Measurements from ENCODE around the gene IL27RA. TPM values are rescaled to one million over a fixed set of nuclear protein-coding genes. Genes with fewer than 3 reads are reported as not detected.

Gene IL27RA
- total RNA-seq, 1 experiment from 2014 or later = 13.6 TPM

DNA sequence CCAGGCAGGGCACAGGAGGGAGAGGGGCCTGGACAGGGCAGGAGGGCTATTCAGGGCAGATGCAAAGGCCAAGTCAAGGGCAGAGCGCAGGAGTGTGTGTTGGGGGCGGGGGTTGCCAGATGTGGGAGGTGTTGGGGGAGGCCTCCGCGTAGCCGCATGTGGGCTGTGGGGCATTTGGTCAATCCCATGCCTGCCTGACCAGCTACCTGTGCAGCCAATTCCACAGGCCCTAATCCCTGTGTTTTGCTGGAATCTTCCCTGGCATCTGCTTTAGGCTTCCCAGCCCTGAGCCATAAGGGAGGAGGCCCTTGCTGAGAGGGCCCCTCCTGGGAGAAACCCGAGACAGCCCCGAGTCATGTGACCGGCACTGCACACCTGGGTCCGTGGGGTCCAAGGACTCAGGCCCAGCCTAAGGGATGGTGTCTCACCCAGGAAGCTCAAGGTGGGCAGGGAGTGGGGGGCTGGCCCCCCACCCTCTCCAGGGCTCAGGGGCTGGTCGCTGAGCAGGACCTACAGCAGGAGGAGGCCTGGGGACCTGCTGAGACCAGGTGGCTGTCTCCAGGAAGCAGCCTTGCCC is 45.7 kb upstream of the IL27RA start:
- Histone ChIP-seq H2BK15ac (ENCODE audit: low read depth, low read length) (no peak overlapping the region), H3K27me3 (ENCODE audit: insufficient read depth, low read length) (no peaks in the 10 kb centered on the region), H3K9ac (ENCODE audit: extremely low read depth, insufficient read length, low read length) (no peak overlapping the region), H3K23me2 (ENCODE audit: insufficient read length, low read depth, low read length, poor library complexity, severe bottlenecking) (no peaks in the 10 kb centered on the region), H3K4ac (ENCODE audit: low read depth, low read length) (no peak overlapping the region), H3K27ac (ENCODE audit: insufficient read length, low read depth, low read length) (peak overlapping the region; percentile 22), H3K23ac (ENCODE audit: insufficient read length, low read depth, low read length) (no peak overlapping the region), H4K8ac (replicated peaks; ENCODE audit: insufficient read length, low read depth, low read length) (no peak overlapping the region), H2BK120ac (ENCODE audit: low read depth, low read length, poor library complexity, severe bottlenecking) (no peak overlapping the region), H3K14ac (ENCODE audit: insufficient read depth, low read length) (peak overlapping the region; percentile 33), H4K5ac (ENCODE audit: insufficient read length, low read depth, low read length) (no peak overlapping the region), H3K79me1 (ENCODE audit: insufficient read depth, low read depth, low read length, poor library complexity, severe bottlenecking) (no peaks in the 10 kb centered on the region), H2BK5ac (ENCODE audit: insufficient read length, low read length) (no peak overlapping the region), H2BK20ac (ENCODE audit: low read depth, low read length, poor library complexity, severe bottlenecking) (no peak overlapping the region), H4K20me1 (ENCODE audit: control insufficient read depth, insufficient read depth, insufficient read length) (no peaks in the 10 kb centered on the region), H3K4me1 (ENCODE audit: insufficient read depth, low read length) (peaks cover 3% of the 10 kb centered on the region; the same call in 1 of the 2 replicates), H2BK12ac (ENCODE audit: insufficient read length, low read depth, low read length) (no peak overlapping the region), H3K18ac (ENCODE audit: insufficient read length, low read depth, low read length) (peak overlapping the region; percentile 85), H2AK5ac (ENCODE audit: insufficient read length, low read length) (no peak overlapping the region), H3K79me2 (ENCODE audit: insufficient read depth, low read length) (no peaks in the 10 kb centered on the region), H4K91ac (ENCODE audit: insufficient read length, low read depth, low read length) (no peak overlapping the region), H3T11ph (ENCODE audit: low read length) (no peak overlapping the region), H2AFZ (ENCODE audit: low read length) (no peak overlapping the region), H3K4me2 (ENCODE audit: insufficient read depth, insufficient read length, low read length) (peak overlapping the region; percentile 21), H3K9me3 (ENCODE audit: control insufficient read depth, low read depth, low read length) (no peaks in the 10 kb centered on the region), H3K56ac (ENCODE audit: insufficient read length, low read depth, low read length) (no peak overlapping the region)
- Mint-ChIP-seq H3K27me3 (ENCODE audit: low read depth) (no peaks in the 10 kb centered on the region), H3K4me1 (peaks cover 45 to 58% of the 10 kb centered on the region in 2 experiments), H3K4me3 (peak overlapping the region; percentile 7 to 61; a peak in 4 of 5 replicates), H3K27ac (peak overlapping the region; percentile 87 to 95 (median 95)), H3K9me3 (no peaks in the 10 kb centered on the region; a peak in 1 of 5 replicates), H3K36me3 (ENCODE audit: insufficient read depth in 1 of 3, low read depth in 3 of 3) (peaks cover 0 to 19% (median 9%) of the 10 kb centered on the region in 3 experiments; a peak in 6 of 7 replicates)
- no peak for TF ChIP-seq CTCF (conservative IDR thresholded peaks at IDR 0.05)
- no CpG with 5 or more reads among the region's 10 CpGs for WGBS (ENCODE audit: extremely low coverage, insufficient read length, low lambda C conversion rate)
- peak; percentile 63 for DNase-seq
